ENCODE results near the gene SHROOM3.

SHROOM3 gene

GRCh38 chr4:76628251-76628650, 193.2 kb downstream of the SHROOM3 start:
- no peak for DNase-seq

GRCh38 chr4:76630741-76631140, 195.7 kb downstream of the SHROOM3 start:
- no peak for DNase-seq

DNA sequence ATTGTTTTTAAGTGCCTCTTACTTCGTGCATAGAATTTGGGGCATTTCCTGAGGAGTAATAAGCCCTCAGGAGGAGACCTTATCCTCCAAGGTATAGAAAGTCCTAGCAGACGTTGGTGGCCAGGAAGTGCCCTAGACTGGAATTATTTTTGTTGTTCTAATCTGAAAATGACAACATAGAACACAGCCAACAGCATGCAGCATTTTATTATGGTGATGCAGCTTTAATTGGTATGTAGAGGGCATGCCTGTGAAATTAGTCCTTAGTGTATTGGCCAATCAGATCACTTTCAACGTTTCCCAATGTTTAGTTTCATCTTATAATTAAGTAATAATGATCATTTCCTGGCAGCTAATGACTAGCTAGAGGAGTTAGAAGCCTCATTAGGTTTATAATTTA, 199.2 kb downstream of the SHROOM3 start:
- DNase-seq = no peak

- no peak for DNase-seq
Observed at GRCh38 chr4:76637712-76638361, 202.8 kb downstream of the SHROOM3 start.

DNA sequence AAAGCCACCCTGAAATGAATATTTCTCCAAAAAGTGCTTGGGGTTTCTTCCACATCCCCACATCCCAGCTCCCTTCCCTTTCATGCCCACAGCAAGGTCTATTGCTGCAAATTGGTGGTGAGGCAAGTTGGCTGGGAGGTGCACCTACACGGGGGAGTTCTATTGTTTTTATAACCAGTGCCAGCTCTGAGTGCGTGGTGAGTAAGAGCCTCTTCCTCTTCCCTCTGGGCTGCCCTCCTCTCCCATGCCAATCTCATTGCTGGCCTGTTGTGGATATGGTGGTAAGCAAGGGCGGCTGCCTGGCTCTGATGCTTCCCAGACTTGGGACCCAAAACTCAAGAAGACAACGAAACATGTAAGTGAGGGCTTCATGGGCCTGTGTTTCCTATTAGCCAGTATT, 204.3 kb downstream of the SHROOM3 start:
- DNase-seq = no peak

- DNase-seq = no peak
Observed at GRCh38 chr4:76640353-76640910, 205.4 kb downstream of the SHROOM3 start.

DNA sequence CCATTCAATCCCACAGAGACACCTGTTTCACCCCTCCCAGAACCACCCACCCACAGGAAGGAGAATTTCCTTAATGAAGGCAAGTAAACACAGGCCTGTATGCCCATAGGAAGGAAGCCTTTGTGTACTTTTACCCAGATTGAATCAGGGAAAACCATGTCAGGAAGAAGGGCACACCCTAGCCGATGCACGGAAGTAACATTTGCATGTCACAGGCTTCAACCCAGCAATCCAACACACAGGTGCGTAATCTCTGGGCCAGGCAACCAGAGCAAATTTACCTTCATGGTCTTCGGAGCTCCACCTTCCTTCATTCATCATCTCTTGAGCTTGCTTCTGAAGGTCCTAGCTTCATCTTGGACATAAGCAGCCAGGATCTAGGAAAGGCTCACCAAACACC, 206.3 kb downstream of the SHROOM3 start:
- no peak for DNase-seq

DNA sequence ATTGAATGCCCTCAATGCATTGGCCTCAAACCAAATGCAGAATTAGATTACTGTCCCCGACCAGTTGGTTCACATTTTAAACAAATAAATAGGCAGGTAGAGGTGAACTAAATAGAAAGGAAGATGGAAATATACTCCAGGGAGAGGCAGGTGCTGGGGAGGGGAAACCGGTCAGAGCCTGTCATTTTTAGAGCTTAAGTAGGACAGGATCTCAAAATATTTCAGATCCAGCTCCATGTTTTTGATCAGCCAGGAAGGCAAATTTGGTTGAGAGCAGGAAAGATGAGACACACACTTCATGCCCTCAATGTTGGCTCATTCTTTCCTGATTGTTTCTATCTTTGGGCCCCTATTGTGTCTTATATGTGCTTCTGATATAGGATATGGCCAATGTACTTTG, 206.7 kb downstream of the SHROOM3 start:
- DNase-seq = no peak

- DNase-seq = no peak
Observed at GRCh38 chr4:76644831-76645485, 209.9 kb downstream of the SHROOM3 start.

DNA sequence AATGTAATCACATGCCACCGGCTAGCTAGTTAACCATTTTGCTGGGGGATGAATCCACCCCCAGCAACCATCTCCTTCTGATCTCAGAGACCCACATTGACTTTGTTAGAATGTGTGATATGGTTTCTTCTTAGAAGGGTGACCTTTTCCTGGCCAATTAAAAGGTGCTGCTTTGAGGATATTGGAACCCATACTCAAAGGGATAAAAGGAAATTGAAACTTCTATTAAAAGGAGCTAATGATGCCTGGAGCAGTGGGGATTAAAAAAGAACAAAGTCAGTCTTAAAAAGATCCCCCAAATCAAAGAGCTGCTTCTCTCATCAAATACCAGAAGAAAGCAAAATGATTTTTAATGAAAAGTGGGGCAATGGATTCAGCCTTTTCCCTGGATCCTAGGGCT, 214.1 kb downstream of the SHROOM3 start:
- no peak for DNase-seq

DNA sequence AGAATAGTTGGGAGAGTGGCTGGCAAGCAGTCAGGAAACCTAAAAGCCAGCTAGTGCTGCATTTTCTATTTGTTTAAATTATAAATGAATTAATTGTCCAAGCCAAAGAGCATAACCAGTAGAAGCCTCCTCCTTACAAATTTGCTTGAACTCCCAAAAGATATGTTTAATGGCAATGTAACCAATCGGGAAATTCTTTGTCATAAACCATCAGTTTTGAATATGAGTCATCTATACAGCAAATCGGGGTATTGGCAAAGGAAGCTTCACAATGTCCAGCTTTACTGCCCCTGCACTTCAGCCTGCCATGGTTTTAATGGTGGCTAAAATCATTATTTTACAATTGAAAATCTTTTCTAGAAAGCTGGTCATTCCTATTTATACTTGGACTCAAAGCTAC, 216.6 kb downstream of the SHROOM3 start:
- DNase-seq = no peak

DNA sequence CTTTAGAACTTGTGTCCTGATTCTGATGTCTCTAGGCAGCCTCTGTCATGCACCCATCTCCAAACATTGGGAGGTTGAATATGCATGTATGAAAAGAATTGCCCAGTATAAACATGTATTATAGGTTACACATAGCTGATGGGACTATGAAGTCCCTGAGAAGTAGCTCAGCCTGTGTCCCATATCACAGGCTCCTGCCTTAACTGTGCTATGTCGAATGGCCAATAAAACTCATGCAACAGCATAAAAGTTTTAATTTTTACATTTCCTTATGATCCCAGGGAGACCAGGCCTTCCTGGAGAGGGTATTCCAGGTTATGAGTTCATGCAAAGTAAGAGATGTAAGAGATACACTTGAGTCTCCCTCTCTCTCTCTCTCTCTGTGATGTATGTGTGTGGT, 217.4 kb downstream of the SHROOM3 start:
- no peak for DNase-seq

DNA sequence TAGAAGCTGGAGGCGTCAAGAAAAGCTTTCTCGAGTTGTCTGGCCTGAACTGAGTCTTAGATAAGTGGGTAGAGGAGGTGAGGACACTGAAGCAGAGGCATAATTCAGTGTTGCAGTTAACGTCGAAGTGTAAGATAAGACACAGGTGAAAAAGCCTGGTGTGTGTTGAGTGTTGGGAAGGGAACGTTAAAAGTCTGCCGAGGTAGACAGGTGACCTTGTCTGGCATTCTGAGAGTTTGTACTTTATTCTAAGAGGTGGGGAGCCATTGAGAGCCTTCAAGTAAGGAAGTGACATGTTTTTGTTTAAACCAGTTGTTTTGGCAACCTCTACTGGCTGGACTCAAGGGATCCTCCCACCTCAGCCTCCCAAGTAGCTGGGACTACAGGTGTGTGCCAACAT, 219.1 kb downstream of the SHROOM3 start:
- DNase-seq = no peak

DNA sequence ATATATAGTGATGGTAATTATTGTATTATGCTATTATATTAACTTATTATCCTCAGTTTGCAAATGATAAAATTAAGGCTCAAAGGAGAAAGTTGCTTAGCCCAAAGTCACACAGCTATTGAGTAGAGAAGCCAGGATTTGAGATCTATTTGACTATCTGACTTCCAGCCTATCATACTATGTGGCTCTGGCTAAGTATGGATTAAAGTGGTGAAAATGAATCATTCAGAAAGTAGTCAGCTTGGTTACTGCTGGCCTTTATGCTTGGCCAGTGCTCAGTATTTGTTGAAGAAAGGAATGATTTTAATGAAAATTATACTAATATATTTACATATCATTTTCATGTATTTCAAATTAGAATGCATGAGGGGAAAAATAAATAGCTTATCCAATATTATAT, 219.8 kb downstream of the SHROOM3 start:
- DNase-seq = no peak

- DNase-seq = no peak
Observed at GRCh38 chr4:76655566-76656479, 220.8 kb downstream of the SHROOM3 start.

DNA sequence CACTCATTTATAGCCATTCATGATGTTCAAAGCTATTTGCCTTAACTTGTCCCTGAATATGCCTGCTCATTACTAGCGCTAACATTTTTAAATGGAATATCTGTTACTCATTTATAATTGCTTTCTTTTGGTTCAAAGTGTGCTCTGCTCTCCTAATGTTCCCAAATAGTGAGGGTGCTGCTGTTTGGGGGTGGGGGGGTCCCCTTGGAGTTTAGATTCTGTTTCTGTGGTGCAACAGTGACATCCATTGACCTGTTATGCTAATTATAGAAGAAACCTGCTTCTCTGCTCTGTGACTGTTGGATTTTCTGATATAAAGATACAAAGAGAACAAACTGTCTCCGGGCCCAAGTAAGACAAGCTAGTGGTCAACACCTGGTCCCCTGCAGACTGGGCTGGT, 222.4 kb downstream of the SHROOM3 start:
- no peak for DNase-seq

- no peak for DNase-seq
Observed at GRCh38 chr4:76658231-76659102, 223.4 kb downstream of the SHROOM3 start.

- no peak for DNase-seq
Observed at GRCh38 chr4:76659103-76659490, 224.1 kb downstream of the SHROOM3 start.

GRCh38 chr4:76663824-76664223, 228.8 kb downstream of the SHROOM3 start:
- no peak for DNase-seq

- DNase-seq = no peak
Observed at GRCh38 chr4:76665153-76665552, 230.1 kb downstream of the SHROOM3 start.

GRCh38 chr4:76665721-76666120, 230.7 kb downstream of the SHROOM3 start:
- DNase-seq = no peak

- no peak for DNase-seq
Observed at GRCh38 chr4:76666944-76667532, 232.0 kb downstream of the SHROOM3 start.
